ENCODE results near the gene KIN. TPM values are rescaled to one million over a fixed set of nuclear protein-coding genes. Genes with fewer than 3 reads are reported as not detected.
"Not testable (repeated sequence)": the region's sequence is repeated elsewhere in the genome, so short reads cannot be mapped to it uniquely, and the experiment has no call there.

The KIN gene
- total RNA-seq, 1 donor from 2014 or later: 6.3 TPM

DNA sequence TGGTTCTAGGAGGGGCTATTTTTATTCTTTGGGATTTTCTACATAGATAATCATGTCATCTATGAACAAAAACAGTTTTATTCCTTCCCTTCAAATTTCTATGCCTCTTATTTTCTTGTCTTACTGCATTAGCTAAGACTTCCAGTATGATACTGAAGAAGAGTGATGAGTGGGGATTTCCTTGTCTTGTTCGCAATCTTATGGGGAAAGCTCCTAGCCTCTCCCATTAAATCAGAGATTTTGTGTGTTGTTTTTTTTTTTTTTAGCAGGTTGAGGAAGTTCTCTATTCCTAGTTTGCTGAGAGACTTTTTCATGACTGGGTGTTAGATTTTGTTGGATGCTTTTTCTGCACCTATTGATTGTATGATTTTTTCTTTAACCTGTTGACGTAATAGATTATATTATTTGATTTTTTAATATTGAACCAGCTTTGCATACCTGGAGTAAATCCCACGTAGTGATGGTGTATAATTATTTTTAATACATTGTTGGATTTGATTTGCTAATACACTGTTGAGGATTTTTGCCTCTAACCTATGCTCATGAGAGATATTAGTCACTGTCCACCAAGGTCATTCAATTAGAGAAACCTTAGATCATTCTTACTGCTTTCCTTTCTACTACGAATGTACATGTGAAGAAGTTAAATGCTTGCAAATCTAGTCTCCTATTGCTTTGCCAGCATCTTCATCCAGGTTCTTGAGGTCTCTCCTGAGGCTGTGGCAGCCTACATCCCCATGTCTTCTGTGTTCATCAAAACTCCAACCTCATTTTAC, 6.6 kb upstream of the KIN start:
- DNase-seq: no peak

DNA sequence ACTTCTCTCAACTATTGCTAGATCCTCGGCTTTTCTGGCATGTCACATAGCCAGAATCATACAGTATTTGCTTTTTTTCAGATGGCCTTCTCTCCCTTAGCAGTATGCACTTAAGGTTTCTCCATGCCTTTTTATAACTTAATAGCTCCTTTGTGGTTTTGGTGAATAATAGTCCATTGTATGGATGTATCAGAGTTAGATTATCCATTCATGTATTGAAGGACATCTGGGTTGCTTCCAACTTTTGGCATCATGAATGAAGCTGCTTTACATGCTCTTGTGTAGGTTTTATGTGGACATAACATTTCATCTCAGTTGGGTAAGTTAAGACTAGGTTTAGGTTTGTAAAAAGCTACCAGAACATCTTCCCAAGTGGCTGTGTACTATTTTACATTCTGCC, 4.7 kb upstream of the KIN start:
- no peak for DNase-seq

DNA sequence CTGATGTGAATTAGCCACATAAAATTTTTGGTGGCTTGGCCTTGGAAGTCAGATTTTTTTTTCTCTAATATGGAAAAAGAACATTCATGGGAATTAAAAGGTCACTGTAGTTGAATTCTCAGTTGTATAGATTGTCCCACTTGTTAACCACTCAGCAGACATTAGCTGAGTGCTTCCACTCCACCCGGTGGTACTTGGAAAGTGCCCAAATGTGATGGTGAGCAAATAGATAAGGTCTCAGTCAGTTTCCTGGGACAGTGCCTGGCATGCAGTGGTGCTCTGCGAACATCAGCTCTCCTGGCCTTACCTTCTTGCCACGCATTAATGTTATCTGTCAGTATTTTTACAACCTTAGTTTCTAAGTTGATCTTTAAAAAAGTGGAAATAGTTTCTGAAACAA, 1.6 kb upstream of the KIN start:
- DNase-seq: peak; percentile 23

DNA sequence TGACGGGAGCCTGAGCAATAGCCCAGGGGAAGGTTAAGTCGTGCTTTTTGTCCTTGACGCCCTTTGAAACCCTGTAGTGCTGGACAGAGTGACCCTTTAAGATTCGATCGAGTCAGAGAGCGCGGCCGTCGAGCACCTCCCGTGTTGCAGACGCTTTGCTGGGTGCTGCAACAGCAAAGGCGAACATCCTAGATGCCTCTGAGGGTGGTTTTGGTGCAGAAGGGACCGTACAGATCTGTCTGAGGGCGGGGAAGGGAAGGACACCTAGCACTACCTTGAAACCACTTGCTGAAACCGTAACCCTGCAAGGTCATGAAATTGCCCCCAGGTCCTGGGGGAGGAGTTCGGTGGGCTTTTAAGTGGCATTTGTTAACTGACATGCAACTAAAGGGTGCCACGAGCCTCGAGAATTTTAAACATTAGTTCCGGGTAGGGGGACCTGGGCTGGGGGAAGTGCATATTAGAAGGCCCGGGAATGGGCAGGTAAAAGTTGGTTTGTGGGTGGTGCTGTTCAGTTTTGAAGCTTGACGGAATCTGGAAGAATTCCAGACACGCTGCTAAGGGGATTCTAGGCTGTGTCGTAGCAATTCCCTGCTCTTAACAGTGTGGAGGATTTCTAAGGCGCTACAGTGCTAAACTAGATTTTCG, 970 bp upstream of the KIN start:
- peak; percentile 43 for DNase-seq

DNA sequence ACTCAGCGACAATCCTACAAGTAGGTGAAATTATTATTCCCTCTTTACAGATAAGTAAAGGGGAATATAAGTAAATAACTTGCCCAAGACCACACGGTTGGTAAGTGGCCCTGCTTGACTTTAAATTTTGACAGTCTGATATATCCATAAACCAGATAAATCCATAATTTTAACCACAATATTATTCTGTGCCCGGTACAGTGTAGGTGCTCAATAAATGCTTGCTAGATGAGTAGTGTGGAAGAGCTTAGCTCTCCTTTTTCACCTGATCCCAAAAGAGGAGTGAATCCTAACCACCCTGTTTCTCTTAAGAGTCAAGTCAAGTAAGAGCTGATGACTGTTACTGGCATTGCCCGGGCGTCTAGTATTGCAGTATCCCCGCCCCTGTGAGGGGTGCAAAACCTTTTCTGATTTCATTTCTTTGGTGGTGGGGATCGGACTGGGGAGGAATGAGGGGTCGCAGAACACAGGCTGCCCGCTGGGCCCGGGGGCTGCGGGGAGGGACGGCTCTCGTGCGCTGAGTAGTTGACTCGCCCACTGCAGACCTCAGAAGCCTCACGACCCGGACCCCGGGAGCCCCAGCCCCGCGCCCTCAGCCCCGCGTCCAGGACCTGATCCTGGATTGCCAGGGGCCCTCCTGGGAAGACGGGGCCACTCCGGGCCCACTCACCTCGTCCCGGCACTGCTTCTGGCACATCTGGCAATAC, 490 bp downstream of the KIN start:
- peak; percentile 24 for DNase-seq

DNA sequence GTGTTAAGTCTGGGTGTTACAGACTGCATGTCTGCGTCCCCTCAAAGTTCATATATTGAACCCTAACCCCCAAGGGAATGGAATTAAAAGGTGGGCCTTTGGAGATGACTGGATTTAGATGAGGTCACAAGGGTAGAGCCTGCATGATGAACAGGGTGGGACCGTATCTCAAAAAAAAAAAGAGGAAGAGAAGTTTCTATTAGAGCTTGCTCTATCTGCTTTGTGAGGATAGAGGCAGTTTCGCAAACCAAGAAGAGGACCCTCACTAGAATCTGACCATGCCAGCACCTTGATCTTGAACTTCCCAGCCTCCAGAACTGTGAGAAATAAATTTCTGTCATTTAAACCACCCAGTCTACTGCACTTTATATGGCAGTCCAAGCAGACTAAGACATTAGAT, 1.4 kb downstream of the KIN start:
- DNase-seq: no peak

DNA sequence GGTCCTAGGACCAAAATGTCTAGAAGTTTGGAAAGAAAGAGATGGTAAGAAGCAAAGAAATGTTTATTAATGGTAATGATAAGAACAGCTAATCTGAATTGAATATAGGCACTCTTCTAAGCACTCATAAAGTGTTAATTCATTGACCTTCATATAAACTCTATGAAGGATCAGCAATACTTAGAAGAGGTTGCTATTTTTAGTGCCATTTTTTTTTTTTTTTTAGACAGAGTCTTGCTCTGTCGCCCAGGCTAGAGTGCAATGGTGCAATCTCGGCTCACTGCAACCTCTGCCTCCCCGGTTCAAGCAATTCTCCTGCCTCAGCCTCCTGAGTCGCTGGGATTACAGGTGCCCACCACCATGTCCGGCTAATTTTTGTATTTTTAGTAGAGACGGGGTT, 5.6 kb downstream of the KIN start:
- DNase-seq: not testable (repeated sequence)

DNA sequence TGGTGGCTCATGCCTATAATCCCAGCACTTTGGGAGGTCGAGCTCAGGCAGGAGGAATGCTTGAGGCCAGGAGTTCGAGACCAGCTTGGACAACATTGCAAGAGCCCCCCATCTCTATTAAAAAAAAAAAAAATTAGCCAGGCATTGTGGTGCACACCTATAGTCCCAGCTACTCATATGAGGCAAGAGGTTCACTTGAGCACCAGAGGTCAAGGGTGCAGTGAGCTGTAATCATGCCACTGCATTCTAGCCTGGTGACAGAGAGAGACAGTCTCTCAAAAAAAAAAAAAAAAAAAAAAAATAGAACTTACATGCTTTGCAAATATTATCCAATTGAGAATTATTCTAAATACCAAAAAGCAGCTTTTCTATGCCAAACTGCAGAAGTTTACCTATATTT, 11.0 kb downstream of the KIN start:
- no peak for DNase-seq

DNA sequence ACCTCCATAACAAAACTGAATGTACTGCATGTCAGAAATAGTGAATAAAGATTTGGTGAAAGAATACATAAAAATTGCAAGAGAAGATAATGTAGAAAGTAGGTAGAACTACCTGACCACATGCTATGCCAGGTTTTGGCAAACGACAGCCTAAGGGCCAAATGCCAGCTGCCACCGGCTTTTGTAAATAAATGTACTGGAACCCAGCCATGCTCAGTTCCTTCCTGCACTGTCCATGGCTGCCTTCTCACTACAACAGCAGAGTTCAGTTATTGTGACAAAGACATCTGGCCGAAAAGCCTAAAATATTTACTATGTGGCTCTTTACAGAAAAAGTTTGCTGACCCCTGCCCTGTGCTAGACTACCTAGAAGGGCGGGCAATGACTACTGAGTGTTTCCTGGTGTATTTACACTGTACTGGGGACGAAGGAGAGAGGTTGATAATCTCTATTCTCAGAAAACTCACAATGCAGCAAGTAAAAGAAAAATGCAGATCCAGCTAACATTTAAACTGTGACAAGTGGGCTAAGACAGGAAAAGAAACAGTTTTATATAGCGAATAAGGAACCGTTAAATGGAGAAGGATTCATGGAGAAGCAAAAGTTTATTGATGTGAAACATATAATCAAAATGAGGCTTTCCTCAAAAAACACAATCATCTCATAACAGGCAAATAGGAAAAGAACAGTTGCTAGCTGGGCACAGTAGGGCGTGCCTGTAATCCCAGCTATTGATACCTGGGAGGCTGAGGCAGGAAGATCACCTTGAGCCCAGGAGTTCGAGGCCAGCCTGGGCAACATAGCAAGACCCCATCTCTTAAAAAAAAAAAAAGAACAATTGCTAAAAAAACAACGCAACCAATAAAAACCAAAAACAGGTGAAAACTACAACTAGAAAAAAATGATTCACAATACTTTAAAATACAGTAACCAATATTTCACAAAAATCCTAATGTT, 13.7 kb downstream of the KIN start:
- peak; percentile 64 for DNase-seq

DNA sequence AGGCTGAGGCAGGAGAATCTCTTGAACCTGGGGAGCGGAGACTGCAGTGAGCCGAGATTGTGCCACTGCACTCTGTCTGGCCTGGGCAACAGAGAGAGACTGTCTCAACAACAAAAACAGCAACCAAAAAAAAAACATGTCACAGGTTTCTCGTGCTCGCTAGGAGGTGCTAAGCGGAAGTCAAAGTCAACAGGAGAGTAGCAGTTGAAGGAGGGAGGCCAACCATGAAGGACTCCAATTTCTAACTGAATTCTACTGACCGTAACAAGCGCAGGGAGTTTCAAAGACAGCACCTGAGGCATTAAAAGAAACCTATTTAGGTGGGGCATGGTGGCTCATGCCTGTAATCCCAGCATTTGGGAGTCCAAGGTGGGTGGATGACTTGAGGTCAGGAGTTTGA, 19.4 kb downstream of the KIN start:
- DNase-seq: no peak

DNA sequence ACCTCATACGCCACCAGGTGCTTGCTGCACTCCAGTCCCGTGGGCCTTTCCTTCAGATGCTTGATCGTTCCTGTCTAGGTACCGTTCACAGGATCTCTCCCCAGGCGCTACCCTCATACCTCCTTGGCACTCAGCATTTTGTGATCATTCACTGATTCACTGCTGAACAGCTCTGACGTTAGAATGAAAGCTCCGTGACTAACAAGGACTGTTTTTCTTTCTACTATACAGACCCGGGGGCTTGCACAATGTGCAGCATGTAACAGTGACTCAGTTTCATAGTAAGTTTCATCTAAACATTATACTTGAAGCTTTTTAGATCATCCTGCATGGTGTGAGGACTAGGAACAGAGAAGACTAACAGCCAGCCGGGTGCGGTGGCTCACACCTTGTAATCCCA, 20.6 kb downstream of the KIN start:
- no peak for DNase-seq

DNA sequence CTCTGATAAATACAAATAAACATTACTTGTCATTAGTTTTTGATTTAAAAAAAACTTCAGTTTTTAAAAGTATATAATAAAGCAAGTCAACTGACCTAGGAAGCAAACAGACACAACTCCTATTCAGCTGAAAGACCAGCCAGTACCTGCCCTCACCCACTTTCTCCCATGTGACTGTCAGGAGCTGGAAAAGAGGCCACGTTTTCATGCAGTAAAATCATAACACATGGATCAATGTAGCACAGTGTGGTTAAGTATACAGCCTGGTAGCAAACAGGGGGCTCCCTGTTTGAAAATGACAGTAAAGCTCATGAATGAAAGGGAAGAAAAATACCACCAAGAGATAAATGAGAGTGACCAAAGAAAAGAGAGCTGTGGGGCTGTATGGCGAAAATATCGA, 21.6 kb downstream of the KIN start:
- no peak for DNase-seq

DNA sequence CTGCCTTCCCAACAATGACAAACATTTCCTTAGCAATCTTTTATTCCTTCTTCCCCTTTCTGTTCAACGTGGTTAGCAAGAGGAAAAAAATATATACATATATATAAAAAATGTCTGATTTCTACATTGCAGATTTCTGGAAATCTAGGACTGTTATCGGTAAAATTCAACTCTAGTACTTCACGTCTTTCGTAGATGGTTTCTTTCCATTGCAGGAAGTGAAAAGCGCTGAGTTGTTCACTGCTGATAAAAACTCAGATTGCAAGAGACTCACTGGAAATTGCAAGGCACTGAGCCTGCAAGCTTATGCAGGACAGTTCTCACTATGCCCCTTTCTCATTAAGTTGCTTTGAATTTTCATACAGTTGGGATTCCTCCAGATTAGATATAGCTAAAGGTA, 23.9 kb downstream of the KIN start:
- no peak for DNase-seq

DNA sequence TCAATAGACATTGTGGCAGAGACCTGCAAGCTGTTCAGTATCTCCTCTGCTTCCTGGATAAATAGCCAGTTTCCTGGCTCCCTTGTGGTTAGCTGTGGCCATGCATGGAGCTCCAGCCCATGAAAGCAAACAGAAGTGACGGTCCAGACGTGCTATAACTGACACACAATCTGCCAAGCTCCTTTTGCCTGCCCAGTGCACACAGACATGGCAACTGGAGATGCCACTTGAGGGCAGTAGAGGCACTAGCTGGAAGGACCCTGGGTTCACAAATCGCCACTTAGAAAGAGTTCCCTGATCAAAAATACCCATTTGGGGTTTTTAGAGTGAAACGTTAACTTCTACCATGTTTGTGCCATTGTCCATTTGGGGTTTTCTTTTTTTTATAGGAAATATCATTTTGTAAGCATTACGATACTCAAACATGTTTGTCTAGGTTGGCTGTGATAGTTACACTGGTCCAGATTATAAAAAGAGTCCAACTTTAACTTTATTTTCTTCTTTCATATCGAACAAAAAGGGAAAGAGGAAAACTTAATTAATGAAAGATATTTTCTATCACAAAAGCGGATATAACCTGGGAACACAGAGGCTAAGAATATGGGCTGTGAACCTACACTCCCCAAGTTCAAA, 31.3 kb downstream of the KIN start:
- DNase-seq: peak; percentile 70

DNA sequence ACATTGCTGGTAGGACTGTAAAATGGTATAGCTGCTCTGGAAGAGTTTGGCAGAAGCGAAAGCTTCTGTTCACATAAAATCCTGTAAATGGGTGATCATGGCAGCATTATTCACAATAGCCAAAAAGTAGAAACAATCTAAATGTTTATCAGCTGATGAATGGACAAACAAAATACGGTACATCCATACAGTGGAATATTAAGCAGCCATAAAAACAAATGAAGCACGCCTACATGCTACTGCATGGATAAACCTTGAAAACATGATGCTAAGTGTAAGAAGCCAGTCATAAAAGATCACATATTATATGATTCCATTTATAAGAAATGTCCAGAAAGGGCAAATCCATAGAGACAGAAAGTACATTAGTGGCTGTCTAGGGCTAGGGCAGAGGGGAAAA, 32.7 kb downstream of the KIN start:
- no peak for DNase-seq

DNA sequence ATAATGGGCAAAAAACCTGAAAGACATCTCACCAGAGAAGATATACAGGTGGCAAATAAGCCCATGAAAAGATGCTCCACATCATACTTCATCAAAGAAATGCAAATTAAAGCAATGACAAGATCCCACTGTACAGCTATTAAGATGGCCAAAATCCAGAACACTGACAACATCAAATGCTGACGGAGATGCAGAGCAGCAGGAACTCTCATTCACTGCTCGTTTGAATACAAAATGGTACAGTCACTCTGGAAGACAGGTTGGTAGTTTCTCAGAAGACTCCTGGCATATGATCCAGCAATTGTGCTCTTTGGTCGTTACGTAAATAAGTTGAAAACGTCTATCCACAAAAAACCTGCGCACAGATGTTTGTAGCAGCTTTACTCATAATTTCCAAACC, 35.5 kb downstream of the KIN start:
- no peak for DNase-seq

DNA sequence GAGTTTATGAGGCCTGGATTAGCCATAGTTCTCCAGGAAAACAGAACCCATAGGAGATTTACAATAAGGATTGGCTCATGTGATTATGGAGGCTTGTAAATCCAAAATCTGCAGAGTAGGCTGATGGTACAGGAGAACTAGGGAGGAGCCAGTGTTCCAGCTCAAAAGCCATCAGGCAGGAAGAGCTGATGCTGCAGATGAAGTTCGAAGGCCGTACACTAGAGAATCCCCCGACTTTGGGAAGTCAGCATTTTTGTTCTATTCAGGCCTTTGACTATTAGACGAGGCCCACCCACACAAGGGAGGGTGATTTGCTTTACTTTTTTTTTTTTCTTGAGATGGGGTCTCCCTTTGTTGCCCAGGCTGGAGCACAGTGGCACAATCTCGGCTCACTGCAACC, 37.6 kb downstream of the KIN start:
- no peak for DNase-seq

DNA sequence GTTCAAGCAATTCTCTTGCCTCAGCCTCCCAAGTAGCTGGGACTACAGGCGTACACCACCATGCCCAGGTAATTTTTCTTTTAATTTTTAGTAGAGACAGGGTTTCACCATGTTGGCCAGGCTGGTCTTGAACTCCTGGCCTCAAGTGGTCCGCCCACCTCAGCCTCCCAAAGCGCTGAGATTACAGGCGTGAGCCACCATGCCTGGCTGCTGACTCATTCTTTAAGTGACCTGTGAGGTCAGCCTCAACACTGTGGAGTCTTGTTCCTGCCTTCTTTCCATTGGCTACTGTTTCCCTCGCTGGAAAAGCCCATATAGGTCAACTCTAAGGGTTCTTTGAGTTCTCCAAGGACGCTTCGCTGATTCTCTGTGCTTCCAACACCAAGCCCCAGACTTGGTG, 39.2 kb downstream of the KIN start:
- not testable (repeated sequence) for DNase-seq

DNA sequence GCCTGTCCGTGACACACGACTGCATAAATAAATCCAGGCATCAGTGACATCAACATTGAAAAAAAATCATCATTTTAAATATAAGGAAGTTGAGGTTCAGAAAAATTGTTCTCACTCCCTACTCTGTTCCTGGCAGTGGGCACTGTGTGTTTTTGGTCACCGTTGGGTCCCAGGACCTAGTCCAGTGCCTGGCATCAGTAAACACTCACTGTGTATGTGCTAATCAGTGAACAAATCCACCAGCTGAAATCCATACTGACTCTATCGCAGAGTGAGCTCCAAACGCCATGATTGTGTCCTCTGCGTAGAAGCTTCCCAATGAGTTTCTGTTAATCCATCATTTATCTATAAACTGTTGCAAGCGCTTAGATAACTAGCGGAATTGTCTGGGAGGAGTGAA, 43.5 kb downstream of the KIN start:
- DNase-seq: no peak

DNA sequence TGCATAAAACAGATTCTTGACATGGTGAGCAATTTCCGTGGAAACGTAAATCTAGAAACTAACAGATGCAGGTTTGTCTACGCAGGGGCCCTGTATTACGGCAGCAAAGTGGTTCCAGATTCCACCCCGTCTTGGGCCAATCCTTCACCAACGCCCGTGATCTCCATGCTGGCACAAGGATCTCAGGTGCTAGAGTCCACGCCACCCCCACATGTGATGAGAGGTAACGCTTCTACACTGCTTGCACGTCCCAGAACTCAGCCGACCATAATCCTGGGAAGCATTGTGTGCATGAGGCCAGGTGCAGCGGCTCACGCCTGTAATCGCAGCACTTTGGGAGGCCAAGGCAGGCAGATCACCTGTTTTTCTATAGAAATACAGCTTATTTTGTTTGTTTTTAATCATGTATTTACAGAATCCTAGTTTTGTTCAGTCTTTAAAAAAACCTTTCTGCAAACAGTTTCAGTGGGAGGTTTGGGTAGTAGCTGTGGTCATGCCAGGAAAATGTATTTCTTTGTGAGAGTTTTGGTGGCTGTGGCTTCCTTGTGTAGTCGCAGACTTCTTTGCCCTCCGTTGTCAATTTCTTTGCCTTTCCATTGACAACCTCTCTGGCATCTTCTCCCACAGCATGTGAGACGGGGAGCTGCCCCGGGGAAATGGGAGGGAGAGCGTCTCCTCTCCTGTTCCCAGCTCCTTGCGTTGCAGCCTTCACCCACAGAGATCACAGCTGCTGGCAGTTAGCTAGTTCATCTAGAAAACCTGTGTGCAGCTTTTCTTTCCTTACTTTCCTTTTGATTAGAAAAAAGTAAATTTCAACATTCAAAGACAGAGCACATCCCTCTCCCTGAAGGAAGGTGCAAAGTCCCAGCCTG, 49.0 kb downstream of the KIN start:
- no peak for DNase-seq

DNA sequence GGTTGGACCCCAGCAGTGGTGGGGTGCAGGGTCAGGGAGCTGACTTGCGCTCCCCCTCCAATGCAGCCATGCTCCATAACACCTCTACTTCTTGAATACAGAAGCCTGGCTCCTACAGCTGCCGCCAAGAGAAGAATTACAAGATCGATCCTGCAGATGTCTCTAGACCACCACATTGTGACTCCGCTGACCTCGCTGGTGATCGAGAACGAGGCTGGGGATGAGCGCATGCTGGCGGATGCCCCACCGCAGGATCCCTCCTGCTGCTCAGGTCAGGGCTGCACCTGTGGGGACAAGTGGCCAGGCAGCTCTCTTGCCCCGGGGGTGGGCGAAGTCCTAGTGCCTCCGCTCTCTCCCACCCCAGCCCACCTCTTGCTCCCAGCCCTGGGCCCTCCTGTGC, 53.0 kb downstream of the KIN start:
- no peak for DNase-seq
